ENCODE results near the gene HFE. TPM values are rescaled to one million over a fixed set of nuclear protein-coding genes. Genes with fewer than 3 reads are reported as not detected.

The HFE gene
- total and polyA plus RNA-seq, 2 of the 13 experiments (the other 11 are each of a cell fraction or from before 2014, with no cell fraction given), result 3.7 to 6.3 TPM

DNA sequence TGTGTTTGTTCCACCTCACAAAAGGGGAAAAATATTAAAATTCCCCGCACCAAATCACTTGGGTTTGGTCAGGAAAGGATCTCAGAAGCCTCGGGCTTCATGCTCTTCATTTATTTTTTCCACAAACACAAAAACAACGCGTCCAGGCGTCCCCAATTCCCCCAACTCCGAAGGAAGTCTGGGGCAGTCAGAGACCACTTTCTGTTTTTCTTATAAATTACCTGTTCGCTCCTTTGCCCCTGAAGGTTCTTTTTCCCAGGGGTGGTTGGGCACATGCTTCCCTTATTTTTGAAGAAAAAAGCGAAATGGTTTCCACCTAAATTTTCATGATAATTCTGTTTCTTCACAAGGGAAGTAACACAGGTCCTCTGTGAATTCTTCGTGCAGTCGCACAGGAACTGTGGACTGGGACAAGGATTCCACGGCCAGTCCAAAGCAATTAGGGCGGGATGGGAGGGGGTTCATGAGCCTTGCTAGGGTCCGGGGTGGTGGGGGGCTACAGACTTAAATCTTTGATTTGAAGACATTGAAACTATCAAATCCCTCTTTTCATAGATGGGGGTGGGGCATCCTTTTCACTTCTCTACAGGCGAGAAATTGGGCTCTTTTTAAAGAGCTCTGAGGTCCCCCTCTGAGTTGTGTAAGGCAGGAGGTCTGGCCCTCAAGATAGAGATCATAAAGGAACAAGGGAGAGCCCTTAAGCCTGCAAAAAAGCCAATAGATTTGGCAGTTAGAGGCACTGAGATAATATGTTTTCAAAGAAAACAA is 30.5 kb upstream of the HFE start (continued):
- TF ChIP-seq, protein P1, sequence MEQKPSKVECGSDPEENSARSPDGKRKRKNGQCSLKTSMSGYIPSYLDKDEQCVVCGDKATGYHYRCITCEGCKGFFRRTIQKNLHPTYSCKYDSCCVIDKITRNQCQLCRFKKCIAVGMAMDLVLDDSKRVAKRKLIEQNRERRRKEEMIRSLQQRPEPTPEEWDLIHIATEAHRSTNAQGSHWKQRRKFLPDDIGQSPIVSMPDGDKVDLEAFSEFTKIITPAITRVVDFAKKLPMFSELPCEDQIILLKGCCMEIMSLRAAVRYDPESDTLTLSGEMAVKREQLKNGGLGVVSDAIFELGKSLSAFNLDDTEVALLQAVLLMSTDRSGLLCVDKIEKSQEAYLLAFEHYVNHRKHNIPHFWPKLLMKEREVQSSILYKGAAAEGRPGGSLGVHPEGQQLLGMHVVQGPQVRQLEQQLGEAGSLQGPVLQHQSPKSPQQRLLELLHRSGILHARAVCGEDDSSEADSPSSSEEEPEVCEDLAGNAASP (CRISPR knock-in tag; IDR thresholded peaks at IDR 0.05; ENCODE audit: borderline replicate concordance), result no peak
- TF ChIP-seq SAP130 (CRISPR knock-in tag; IDR thresholded peaks at IDR 0.05; ENCODE audit: low read depth), result no peak
- TF ChIP-seq HMGA1 (CRISPR knock-in tag; conservative IDR thresholded peaks at IDR 0.05), result no peak
- TF ChIP-seq, protein P2, sequence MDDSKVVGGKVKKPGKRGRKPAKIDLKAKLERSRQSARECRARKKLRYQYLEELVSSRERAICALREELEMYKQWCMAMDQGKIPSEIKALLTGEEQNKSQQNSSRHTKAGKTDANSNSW (CRISPR knock-in tag; IDR thresholded peaks at IDR 0.05; ENCODE audit: borderline replicate concordance), result no peak
- TF ChIP-seq HMG20B (CRISPR knock-in tag; conservative IDR thresholded peaks at IDR 0.05), result no peak
- TF ChIP-seq TEAD3 (CRISPR knock-in tag; optimal IDR thresholded peaks at IDR 0.05; ENCODE audit: borderline replicate concordance), result no peak
- no peak for TF ChIP-seq IKZF4 (CRISPR knock-in tag; IDR thresholded peaks at IDR 0.05; ENCODE audit: borderline replicate concordance, low read depth, not compliant biosample characterization)
- TF ChIP-seq FOXO1 (CRISPR knock-in tag; IDR thresholded peaks at IDR 0.05), result no peak
- TF ChIP-seq NCOA2 (CRISPR knock-in tag; IDR thresholded peaks at IDR 0.05), result no peak
- TF ChIP-seq SRSF9 (IDR thresholded peaks at IDR 0.05; ENCODE audit: borderline replicate concordance, insufficient read depth, low read depth, low read length, poor library complexity, severe bottlenecking), result no peak
- TF ChIP-seq, protein P3, sequence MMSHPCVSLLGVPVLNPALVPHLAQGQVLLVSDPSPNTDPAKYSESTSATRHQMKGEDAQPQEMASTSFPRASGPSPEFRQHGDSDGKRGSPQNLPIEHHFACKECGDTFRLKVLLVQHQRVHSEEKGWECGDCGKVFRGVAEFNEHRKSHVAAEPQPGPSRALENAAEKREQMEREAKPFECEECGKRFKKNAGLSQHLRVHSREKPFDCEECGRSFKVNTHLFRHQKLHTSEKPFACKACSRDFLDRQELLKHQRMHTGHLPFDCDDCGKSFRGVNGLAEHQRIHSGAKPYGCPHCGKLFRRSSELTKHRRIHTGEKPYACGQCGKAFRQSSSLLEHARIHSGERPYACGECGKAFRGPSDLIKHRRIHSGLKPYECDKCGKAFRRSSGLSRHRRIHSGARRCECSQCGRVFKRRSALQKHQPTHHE (CRISPR knock-in tag; IDR thresholded peaks at IDR 0.05; ENCODE audit: borderline replicate concordance), result no peak
- no peak for TF ChIP-seq NR1H2 (CRISPR knock-in tag; IDR thresholded peaks at IDR 0.05; ENCODE audit: borderline replicate concordance, low read depth)
- TF ChIP-seq PAWR (CRISPR knock-in tag; IDR thresholded peaks at IDR 0.05; ENCODE audit: borderline replicate concordance), result no peak
- TF ChIP-seq ZBTB1 (CRISPR knock-in tag; IDR thresholded peaks at IDR 0.05; ENCODE audit: borderline replicate concordance), result no peak
- TF ChIP-seq ZMAT3 (CRISPR knock-in tag; conservative IDR thresholded peaks at IDR 0.05), result no peak
- TF ChIP-seq ETS1 (CRISPR knock-in tag; IDR thresholded peaks at IDR 0.05), result no peak
- TF ChIP-seq ZNF121 (CRISPR knock-in tag; IDR thresholded peaks at IDR 0.05), result no peak
- no peak for TF ChIP-seq ZNF512 (CRISPR knock-in tag; IDR thresholded peaks at IDR 0.05)
- TF ChIP-seq, protein P4, sequence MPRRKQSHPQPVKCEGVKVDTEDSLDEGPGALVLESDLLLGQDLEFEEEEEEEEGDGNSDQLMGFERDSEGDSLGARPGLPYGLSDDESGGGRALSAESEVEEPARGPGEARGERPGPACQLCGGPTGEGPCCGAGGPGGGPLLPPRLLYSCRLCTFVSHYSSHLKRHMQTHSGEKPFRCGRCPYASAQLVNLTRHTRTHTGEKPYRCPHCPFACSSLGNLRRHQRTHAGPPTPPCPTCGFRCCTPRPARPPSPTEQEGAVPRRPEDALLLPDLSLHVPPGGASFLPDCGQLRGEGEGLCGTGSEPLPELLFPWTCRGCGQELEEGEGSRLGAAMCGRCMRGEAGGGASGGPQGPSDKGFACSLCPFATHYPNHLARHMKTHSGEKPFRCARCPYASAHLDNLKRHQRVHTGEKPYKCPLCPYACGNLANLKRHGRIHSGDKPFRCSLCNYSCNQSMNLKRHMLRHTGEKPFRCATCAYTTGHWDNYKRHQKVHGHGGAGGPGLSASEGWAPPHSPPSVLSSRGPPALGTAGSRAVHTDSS (CRISPR knock-in tag; conservative IDR thresholded peaks at IDR 0.05), result no peak
- TF ChIP-seq SMAD9 (CRISPR knock-in tag; IDR thresholded peaks at IDR 0.05), result no peak
- no peak for TF ChIP-seq ZNF296 (CRISPR knock-in tag; conservative IDR thresholded peaks at IDR 0.05)
